Retinal pigment epithelial cell (primary cell): ENCODE results near the gene RIC3.

ENCODE experiments used
- DNase-seq: peaks from one replicate; pipeline ENCODE4 v3.0.0-alpha.2; 2010; ENCODE audit warnings: low read depth
- H3K4me3 ChIP-seq: 2 replicates; pipeline ENCODE4 v1.5.1; 2011; ENCODE audit warnings: mild to moderate bottlenecking, low read length, control low read depth, moderate library complexity
- CTCF ChIP-seq: conservative IDR thresholded peaks from 2 replicates; pipeline ENCODE4 v1.5.1; 2011; ENCODE audit warnings: low read depth, low read length, control low read depth, inconsistent platforms

Gene RIC3

DNA sequence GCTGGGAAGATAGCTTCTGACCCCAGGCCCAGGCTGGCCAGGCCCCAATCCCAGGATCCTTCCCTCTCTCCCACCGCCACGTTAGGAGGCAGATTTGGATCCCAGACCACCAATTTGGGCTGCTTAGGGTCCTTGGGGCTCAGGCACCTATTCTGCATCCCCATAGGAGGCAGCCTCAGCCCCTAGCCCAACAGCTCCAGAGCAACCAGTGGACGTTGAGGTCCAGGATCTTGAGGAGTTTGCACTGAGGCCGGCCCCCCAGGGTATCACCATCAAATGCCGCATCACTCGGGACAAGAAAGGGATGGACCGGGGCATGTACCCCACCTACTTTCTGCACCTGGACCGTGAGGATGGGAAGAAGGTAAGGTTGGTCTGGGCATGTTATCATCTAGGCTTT, 71.8 kb downstream of the RIC3 start:
- H3K4me3 ChIP-seq, result no peak overlapping the region
- no peak for TF ChIP-seq CTCF
- DNase-seq, result no peak

- H3K4me3 ChIP-seq, result no peak overlapping the region
- no peak for TF ChIP-seq CTCF
- DNase-seq, result no peak
Observed at GRCh38 chr11:8096575-8096974, 72.2 kb downstream of the RIC3 start.

DNA sequence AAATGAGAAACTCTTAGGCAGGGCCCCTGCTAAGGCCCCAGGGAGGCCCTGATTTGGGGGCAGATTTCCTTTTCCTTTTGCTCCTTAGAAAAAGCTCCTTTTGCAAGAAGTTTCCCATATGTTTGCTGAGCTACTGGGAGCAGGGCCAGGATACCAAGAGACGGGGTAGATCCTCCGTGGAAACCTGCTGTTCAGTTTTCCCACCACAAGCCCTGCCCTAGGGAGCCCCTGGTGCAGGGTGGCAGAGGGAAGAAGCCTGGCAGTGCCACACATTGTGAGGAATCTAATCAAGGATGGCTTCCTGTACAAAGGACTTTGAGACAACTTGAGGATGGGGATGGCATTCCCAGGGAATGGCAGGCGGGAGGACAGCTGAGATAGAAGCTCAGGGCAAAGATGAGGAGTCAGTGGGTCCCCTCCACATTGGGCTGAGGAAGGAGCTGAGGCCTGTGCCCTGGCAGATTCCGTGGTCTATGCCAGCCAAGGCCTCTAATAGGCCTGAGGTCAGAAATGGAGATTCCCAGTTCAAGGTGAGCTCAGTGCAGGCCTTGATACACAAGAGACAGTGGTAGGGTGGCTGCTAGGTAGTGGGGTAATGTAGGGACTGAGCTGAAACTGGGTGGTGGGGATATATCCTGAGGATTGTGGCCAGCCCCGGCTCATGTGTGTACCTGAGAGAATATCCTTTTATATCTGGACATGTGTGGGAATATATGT, 72.9 kb downstream of the RIC3 start:
- DNase-seq, result no peak
- no peak for TF ChIP-seq CTCF
- no peak overlapping the region for H3K4me3 ChIP-seq

GRCh38 chr11:8095371-8095770, 73.5 kb downstream of the RIC3 start:
- H3K4me3 ChIP-seq, result no peak overlapping the region
- no peak for TF ChIP-seq CTCF

DNA sequence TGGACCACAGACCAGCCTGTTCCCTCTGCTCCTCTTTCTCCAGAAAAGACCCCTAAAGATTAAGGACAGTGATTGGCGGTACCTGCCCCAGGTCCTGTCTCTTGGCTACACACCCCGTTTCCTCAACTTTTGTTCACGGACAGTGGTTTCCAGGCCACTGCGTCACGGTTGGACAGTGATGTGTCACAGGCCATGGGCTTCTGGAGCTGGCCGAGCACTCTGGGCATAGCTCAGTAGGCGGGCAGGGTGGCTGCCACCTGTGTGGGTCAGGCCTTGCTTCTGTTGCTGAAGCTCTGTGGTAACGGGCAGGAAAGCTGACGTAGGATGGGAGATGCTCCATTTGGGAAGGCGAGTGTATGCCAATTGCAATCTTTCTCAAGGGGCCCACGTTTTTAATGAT, 74.2 kb downstream of the RIC3 start:
- no peak for DNase-seq
- no peak overlapping the region for H3K4me3 ChIP-seq
- no peak for TF ChIP-seq CTCF

More at GRCh38 chr11:8095371-8095770, 73.5 kb downstream of the RIC3 start:
- no peak for DNase-seq

GRCh38 chr11:8093931-8094575, 74.8 kb downstream of the RIC3 start:
- no peak for TF ChIP-seq CTCF

More at GRCh38 chr11:8093931-8094575, 74.8 kb downstream of the RIC3 start:
- no peak for DNase-seq
- H3K4me3 ChIP-seq, result no peak overlapping the region
